Inflammatory macrophage treated with lipopolysaccharide for 1 hour (primary cell): Measurements from ENCODE around the gene ANKRD13B.
"Not testable (repeated sequence)": the region's sequence is repeated elsewhere in the genome, so short reads cannot be mapped to it uniquely, and the experiment has no call there.

Source experiments
- DNase-seq, 2 donors: peaks; one replicate each; pipeline ENCODE4 v3.0.0-alpha.2; 2020 to 2022

Gene ANKRD13B

GRCh38 chr17:29620271-29620670 lies 27.3 kb downstream of the ANKRD13B start:
- no peak for DNase-seq

DNA sequence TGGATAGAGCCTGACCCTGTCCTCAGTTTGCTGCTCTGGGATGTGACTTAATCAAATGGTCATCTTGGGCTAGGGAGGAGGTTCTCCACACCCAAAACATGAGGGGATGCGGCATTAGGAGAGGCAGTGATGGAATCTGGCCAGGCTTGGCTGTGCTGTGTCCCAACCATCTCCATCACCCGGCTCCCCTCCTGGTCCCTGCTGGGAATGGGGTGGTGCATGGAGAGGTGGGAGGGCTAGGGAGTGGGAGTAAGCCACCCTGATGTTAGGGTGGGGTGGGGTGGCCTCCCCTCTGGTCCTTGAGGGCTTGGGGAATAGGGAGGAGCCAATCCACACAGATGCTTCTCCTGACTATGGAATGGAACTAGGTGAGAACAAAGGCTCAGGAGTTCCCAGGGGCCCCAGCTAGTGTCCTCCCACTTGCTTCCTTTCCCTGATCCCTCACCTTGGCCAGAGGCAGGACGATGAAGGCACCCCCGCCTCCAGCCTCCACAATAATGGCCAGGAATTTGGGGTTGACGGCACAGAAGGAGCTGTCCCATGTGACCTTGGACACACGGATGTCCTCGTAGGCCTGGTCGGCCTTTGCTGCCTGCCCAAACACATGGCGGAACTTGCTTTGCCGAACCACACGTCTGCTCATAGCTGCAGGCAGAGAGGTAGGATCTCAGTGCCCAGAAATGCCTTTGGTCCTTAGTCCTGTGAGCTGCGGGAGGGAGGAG lies 28.0 kb downstream of the ANKRD13B start:
- DNase-seq = no peak

GRCh38 chr17:29621751-29622194 lies 28.8 kb downstream of the ANKRD13B start:
- no peak for DNase-seq

DNA sequence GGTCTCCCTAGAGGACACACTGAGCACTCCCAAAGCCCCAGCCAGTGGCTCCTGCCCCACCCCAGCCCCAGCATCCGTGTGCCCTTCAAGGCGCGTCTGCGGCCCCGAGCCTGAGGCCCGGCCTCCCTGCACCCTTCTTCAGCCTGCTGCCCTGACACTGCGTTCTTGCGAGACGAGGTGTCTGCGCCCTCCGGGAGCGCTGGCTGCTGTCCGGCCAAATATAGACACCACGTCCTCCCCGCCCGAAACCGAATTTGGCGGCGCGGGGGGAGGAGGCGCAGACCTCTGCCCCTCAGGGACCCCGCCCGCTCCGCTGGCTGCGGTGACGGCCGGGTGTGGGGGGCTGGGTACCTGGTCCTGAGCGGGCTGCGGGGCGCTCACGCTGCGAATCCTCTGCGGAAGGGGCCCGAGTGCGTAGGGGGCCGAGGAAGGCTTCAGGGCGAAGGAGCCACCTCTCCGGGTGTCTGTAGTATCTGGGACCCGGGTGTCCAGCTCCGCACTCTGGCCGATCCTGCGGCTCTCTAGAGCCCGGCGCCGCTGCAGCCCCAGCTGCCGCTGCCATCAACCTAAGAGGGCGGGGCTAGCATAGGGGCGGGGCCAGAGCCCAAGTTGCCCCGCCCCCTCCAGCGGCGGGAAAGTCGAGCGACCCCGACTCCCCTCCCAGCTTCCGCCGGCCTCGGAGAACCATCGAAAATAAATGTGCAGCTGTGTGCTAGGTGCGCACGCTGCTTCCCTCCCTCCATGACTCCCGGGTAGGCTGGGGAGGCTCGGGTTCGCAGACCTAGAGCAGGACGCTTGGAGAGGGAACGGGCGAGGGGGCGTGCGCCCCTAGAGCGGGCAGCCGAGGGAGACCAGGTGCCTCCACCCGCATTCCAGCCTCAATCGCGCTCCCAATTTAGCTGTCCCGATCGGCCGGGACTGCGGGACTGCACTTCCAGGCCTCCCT lies 29.7 kb downstream of the ANKRD13B start, which contains the start of gene CORO6:
TSS of gene CORO6 (minus strand) at position 576 of the 946 bp plus-strand sequence. CDS start 1,491 bp downstream, outside the sequence.
- DNase-seq = peak in 1 of 2 donors; percentile 54

- no peak for DNase-seq
Observed at GRCh38 chr17:29623283-29623647, 30.3 kb downstream of the ANKRD13B start.

DNA sequence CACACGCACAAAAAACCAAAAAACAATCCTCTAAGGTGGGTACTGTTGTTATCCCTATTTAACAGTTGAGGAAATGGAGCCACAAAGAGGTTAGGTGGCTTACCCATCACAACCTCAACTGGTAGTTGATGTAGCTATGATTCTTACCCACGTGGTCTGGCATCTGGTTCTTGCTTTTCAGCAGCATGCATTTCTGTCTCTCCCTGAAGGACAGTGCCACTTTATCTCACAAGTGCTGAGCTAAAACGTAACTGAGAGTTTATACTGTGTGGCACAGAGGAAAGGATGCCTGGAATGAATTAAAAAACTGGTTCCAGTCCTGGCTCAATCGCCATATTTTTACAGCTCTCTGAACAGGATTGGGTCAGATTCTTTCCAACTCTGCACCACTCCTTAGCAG lies 31.7 kb downstream of the ANKRD13B start:
- no peak for DNase-seq

GRCh38 chr17:29625037-29625750 lies 32.3 kb downstream of the ANKRD13B start:
- no peak for DNase-seq

DNA sequence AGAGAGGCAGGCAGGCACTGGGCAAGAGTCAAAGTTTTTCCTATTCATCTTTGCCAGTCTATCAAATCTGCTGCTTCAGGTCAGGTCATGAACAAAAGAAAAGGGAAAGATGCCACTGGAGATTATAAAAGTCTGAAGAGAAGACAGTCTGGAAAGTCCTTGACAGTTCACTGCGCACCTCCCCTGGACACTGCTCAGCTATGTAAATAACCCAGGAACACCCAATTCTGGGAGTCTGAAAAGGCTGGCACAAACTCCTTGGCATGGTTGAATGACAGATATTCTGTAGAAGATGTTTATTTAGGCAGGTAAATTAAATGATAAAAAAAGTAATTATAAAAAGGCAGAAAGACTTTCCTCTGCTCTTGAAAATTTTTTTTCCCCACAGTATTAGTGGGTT lies 35.0 kb downstream of the ANKRD13B start:
- DNase-seq = no peak

GRCh38 chr17:29628644-29629043 lies 35.7 kb downstream of the ANKRD13B start:
- DNase-seq = no peak

DNA sequence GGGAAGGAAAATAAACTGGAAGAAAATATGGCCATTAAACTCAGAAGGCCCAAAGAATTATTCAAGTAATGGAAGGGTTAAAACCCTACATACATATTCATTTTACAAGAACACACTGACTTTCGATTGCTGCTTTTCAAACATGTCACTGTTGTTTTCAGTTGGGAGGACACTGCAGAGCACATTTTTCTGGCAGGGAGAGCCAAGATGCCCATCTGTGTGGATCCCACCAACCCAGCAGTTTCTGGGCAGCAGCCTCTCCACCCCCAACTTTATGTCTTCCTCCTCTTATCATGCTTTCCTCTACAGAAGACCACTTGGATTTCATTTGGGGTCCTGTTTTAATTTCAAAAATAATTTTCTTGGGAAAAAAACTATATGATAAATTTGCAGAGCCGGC lies 36.9 kb downstream of the ANKRD13B start:
- no peak for DNase-seq

GRCh38 chr17:29630630-29631193 lies 37.8 kb downstream of the ANKRD13B start:
- DNase-seq = no peak

DNA sequence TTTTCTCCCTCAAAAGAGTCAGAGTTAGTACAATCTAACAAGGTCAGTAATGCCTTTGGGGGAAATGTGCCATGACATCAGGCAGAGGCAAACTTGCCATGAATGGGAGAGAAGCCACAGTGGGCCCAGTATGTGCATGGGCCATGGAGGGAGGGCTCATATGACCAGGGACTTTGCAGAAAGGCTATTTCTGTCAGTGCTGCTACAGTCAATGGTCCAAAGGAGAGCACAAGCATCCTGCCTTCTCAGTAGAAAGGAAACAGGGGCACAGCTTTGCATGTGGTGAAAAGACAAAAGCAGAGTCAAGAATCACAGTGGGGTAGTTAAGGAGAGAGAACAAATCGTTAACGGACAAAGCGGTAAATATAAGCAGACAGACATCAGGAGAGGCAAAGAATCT lies 41.0 kb downstream of the ANKRD13B start:
- no peak for DNase-seq

DNA sequence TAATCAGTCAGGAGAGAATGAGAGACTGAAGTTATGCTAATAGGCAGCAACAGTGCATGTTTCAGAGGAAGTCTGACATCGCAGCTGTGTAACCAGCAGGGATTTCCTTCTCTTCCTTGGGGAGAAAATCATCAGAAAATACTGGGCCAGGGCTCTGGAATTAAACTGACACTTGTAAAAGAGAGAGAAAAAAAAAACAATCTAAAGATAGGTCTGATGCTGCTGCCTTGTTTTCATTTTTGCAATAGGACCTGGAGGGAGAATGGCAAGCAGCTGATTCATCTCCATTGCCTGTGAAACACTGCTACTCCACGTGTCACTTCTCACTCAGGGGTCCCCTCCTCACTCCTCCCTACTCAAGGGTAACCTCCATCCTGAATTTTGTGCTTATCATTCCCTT lies 47.5 kb downstream of the ANKRD13B start:
- no peak for DNase-seq

DNA sequence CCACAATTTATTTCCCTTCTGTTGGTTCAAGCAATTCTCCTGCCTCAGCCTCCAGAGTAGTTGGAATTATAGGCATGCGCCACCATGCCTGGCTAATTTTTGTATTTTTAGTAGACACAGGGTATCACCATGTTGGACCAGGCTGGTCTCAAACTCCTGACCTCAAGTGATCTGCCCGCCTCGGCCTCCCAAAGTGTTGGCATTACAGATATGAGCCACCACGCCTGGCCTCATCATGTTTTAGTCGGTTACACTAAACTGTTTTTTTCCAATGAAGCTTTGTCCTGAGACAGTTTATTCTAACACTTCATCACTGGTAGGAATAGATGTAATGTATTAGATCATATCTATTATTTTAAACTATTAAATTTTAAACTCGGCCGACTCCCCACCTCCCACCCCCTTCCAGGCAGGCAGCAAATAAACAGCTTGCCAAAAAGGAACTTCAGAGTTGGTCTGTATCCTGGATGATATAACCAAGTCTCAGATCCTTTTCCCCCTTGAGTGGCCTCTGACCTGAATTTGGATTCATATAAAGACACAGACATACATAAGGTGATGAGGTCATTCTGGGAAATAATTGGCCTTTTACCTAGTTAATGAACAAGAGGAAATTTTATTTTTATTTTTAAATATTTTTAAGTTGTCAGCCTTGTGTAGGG lies 48.2 kb downstream of the ANKRD13B start:
- peak; percentile 56 to 71 for DNase-seq

DNA sequence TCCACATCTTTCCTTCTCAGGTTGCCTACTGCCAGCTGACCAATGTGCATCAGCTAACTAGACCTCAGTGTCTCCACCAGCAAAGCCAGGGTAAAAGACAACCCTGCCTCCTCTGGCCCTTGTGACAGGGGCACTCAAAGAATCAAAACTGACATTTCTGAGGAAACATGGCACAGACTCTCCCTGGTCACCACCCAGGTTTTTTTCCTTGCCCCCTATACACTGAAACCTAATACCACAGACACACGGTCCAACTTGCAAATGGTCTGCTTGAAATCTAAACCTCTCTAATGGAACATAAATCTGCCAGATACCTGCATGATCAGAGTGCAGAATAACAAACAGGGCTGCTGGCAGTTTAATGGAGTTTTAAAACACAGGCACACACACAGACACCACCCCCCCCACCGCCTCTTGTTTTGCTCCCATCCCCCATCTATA lies 49.3 kb downstream of the ANKRD13B start:
- DNase-seq = no peak

DNA sequence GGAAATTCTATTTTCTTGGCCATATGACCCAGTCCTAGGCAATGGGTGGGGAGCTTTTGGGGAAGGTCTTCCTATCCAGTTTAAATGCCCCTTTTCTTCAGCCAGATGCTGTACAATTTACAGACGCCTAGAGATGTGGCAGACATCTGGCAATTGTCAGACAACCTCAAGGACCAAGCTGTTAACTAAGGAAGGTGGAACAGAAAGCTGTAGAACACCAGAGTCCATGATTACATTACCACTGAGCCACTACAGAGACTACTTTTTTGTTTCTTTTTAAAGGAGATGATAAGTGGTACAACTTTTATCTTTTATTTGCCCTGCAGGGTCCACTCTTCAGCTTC lies 50.9 kb downstream of the ANKRD13B start:
- DNase-seq = no peak

- DNase-seq = peak; percentile 89 to 96
Observed at GRCh38 chr17:29645515-29646051, 52.7 kb downstream of the ANKRD13B start.

- no peak for DNase-seq
Observed at GRCh38 chr17:29648005-29648404, 55.1 kb downstream of the ANKRD13B start.

DNA sequence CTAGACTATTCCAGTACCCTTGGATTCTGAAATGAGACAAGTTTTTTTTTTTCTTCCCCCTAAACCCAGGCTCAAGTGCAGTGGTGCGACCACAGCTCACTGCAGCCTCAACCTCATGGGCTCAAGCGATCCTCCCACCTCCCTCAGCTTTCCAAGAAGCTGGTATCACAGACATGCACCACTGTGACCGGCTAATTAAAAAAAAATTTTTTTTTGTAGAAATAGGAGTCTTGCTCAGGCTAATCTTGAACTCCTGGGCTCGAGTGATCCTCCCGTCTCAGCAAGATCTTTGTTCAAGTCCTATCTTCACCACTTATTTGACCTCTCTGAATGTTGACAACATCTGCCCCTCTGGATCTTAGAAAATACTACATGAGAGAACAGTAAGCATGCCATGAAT lies 56.4 kb downstream of the ANKRD13B start:
- DNase-seq = no peak

DNA sequence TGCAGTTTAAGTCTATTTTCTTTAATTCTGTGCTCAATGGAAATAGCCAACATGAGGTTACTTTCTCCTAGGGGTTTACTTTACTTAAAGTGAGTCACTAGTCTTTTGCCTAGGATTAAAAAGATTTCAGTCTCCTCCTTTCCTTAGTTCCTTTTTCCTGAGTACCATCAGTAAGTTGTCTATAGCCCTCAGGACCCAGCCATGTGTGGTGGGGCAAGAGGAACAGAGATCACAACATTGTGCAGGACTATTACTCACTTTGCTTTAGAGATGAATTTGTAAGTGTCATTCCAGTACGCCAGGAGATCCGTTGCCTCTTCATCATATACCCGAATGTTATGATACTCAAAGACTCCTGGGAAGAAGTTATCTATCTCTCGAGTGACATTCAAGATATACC lies 57.5 kb downstream of the ANKRD13B start:
- DNase-seq = peak; percentile 47 to 61

GRCh38 chr17:29651913-29652312 lies 59.0 kb downstream of the ANKRD13B start:
- not testable (repeated sequence) for DNase-seq

DNA sequence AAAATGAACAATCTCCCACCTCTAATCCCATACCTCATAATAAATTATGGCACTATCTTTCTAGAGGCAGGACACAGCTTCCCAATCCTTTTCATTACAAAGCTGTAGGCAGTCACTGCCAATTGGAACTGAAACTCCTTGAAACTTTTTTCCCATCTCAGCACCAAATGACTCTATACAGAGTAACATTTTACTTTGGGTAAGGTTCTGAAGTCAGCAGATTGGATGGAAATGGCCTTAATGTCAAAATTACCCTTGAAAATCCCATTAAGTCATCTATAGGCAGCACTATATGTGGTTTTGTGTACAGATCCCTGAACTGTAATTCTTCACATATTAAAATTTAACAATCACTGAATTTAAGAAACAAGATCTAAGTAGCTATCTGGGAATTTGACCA lies 60.0 kb downstream of the ANKRD13B start:
- peak in 1 of 2 donors; percentile 23 for DNase-seq
